Upper lobe of left lung (tissue), 6 donors: ENCODE measurements around the gene HDAC7. TPM values are rescaled to one million over a fixed set of nuclear protein-coding genes. Genes with fewer than 3 reads are reported as not detected.

Experiments
- ATAC-seq, 2 donors: fragments of 200-7000 bp; cut with Tn5 transposase; one replicate each; pipeline ENCODE4 v1.9.1; 2022; ENCODE audit warnings: mild to moderate bottlenecking in 2 of 2, moderate library complexity in 2 of 2; ENCODE audit not compliant: low FRiP score in 2 of 2
- DNase-seq, 2 donors: peaks; one replicate each; pipeline ENCODE4 v3.0.0-alpha.2; 2019 to 2020
- H3K27ac ChIP-seq, 4 donors: fragments of 200-600 bp; sonication (generic); one replicate each; pipeline ENCODE4 v1.5.1; 2016 to 2019
- H3K27me3 ChIP-seq, 4 donors: fragments of 200-600 bp; sonication (generic); one replicate each; pipeline ENCODE4 v1.5.1; 2017 to 2019
- H3K36me3 ChIP-seq, 4 donors: fragments of 200-600 bp; sonication (generic); one replicate each; pipeline ENCODE4 v1.5.1; 2016 to 2019
- H3K4me1 ChIP-seq, 4 donors: fragments of 200-600 bp; sonication (generic); one replicate each; pipeline ENCODE4 v1.5.1; 2018 to 2019
- H3K4me3 ChIP-seq, 4 donors: fragments of 200-600 bp; sonication (generic); one replicate each; pipeline ENCODE4 v1.5.1; 2017 to 2019; ENCODE audit warnings: mild to moderate bottlenecking in 2 of 4, moderate library complexity in 1 of 4
- H3K9me3 ChIP-seq, 4 donors: fragments of 200-600 bp; sonication (generic); one replicate each; pipeline ENCODE4 v1.5.1; 2018 to 2019
- EP300 ChIP-seq, 4 donors: sonication (generic); formaldehyde crosslinking; IDR thresholded peaks; one replicate each; pipeline ENCODE4 v1.5.1; 2017; ENCODE audit warnings: antibody characterized with exemption in 4 of 4, control low read depth in 2 of 4
- POLR2A ChIP-seq, 4 donors: fragments of 450-650 bp; IDR thresholded peaks; one replicate each; pipeline ENCODE4 v1.5.1; 2016 to 2017; ENCODE audit warnings: antibody characterized with exemption in 4 of 4, mild to moderate bottlenecking in 2 of 4
- POLR2AphosphoS5 ChIP-seq, 2 donors: sonication (generic); formaldehyde crosslinking; IDR thresholded peaks; one replicate each; pipeline ENCODE4 v1.5.1; 2017; ENCODE audit warnings: antibody characterized with exemption in 2 of 2
- WGBS, 2 donors: methylation state at CpG; one replicate each; pipeline ENCODE4 v1.1.5; 2017 to 2018; 5-methylcytosine and 5-hydroxymethylcytosine counted together
- total RNA-seq, 6 donors: library from RNA; depleted of rRNA in 4 of 6; stranded (reverse); fragments of >200 nt in 4 of 6; gene quantifications; one replicate each; pipeline versions ENCODE4 v1.1.0 to v1.2.1, GENCODE V29; 2016 to 2021
- TF ChIP-seq, protein P1 (sequence below), 6 experiments: fragments of 450-650 bp in 4 of 6; fragments of 200-600 bp in 2 of 6; sonication (generic) in 2 of 6; IDR thresholded peaks; one replicate each; pipeline ENCODE4 v1.5.1; 2016 to 2019; ENCODE audit warnings: antibody characterized with exemption in 6 of 6
- donor health status: DM: no; HTN: no; CAD: no; lungs with moderate emphysema.
- donor health status: DM: no; HTN: yes; CAD: no; lungs with severe emphysema.

HDAC7 gene
- total RNA-seq, 6 donors from 2014 or later, result 66.6 to 164 (median 126) TPM

GRCh38 chr12:47795814-47796411 is 23.8 kb downstream of the HDAC7 start:
- peaks cover 18 to 27% (median 20%) of the 10 kb centered on the region in 4 donors for H3K4me1 ChIP-seq
- TF ChIP-seq, protein P1, sequence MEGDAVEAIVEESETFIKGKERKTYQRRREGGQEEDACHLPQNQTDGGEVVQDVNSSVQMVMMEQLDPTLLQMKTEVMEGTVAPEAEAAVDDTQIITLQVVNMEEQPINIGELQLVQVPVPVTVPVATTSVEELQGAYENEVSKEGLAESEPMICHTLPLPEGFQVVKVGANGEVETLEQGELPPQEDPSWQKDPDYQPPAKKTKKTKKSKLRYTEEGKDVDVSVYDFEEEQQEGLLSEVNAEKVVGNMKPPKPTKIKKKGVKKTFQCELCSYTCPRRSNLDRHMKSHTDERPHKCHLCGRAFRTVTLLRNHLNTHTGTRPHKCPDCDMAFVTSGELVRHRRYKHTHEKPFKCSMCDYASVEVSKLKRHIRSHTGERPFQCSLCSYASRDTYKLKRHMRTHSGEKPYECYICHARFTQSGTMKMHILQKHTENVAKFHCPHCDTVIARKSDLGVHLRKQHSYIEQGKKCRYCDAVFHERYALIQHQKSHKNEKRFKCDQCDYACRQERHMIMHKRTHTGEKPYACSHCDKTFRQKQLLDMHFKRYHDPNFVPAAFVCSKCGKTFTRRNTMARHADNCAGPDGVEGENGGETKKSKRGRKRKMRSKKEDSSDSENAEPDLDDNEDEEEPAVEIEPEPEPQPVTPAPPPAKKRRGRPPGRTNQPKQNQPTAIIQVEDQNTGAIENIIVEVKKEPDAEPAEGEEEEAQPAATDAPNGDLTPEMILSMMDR (IDR thresholded peaks at IDR 0.05), result no peak
- TF ChIP-seq EP300 (IDR thresholded peaks at IDR 0.05), result no peak
- TF ChIP-seq POLR2AphosphoS5 (IDR thresholded peaks at IDR 0.05), result no peak
- no peak for TF ChIP-seq POLR2A (IDR thresholded peaks at IDR 0.05)
- H3K36me3 ChIP-seq, result peaks cover 40 to 82% (median 76%) of the 10 kb centered on the region in 4 donors
- H3K4me3 ChIP-seq, result no peak overlapping the region
- H3K27ac ChIP-seq, result no peak overlapping the region
- ATAC-seq, result no peak
- H3K9me3 ChIP-seq, result no peaks in the 10 kb centered on the region
- no peaks in the 10 kb centered on the region for H3K27me3 ChIP-seq
- 91 to 95% methylated on average over 6 to 21 of the region's 22 CpGs for WGBS, 2 donors
- no peak for DNase-seq

DNA sequence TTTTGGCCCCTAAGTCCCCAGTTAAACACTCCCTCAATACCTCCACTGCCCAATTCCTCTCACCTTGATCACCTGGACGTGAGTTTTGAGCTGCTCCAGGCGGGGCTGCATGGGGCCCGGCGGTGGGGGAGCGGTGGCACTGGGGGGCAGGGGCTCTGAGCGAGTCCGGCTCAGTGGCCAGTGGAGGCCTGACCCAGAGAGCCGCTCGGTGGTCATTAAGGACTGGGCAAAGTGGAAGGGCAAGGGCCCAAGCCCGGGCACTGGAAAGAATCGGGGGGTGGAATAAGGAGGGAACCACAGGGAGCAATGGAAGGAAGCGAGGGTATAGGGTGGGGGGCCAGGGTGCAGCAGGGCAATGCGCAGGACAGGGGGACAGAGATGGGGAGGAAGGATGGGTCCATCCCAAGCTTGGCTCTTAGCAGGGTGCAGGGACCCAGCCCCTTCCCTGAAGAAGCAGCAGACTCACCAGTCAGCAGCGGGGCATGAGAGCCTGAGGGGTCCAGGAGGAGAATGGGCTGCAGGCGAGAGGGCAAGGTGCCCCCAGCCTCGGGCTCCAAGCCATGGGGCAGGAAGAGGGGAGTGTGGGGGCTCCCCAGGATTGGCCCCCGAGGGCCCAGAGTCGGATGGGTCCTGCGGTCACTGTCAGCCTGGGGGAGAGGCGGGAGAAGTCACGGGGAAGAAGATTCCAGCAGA is 24.4 kb downstream of the HDAC7 start:
- 92 to 96% methylated on average over 18 to 21 of the region's 21 CpGs for WGBS, 2 donors
- ATAC-seq, result no peak
- H3K36me3 ChIP-seq, result peaks cover 40 to 89% (median 82%) of the 10 kb centered on the region in 4 donors
- no peaks in the 10 kb centered on the region for H3K9me3 ChIP-seq
- no peak for DNase-seq
- TF ChIP-seq EP300 (IDR thresholded peaks at IDR 0.05), result no peak
- TF ChIP-seq POLR2AphosphoS5 (IDR thresholded peaks at IDR 0.05), result no peak
- no peak for TF ChIP-seq POLR2A (IDR thresholded peaks at IDR 0.05)
- TF ChIP-seq, protein P1 (IDR thresholded peaks at IDR 0.05), result no peak
- H3K27me3 ChIP-seq, result no peaks in the 10 kb centered on the region
- H3K4me1 ChIP-seq, result peaks cover 12 to 21% (median 13%) of the 10 kb centered on the region in 4 donors
- H3K27ac ChIP-seq, result peak overlapping the region in 2 of 4 donors; percentile 15 to 34
- no peak overlapping the region for H3K4me3 ChIP-seq

DNA sequence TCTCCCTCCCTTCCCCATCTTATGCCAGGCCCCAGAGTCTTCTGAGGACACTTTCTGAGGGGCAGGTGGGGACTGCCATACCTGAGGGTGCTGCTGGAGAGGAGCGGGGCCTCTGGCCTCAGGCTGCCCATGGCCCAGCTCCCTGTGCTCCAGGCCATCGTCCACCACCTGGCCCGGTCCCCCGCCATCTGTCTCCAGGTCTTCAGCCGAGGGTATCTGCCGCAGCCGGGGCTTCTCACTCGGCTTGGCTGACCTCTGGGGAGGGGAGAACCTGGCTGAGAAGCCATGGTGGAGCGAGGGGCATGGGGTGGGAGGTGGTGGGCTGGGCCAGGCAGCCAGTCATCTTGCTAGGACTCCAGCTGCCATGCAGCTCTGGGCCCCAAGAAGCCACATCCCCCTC is 25.0 kb downstream of the HDAC7 start:
- H3K27me3 ChIP-seq, result no peaks in the 10 kb centered on the region
- WGBS, 2 donors, result 97 to 100% methylated on average over 4 to 9 of the region's 9 CpGs
- no peaks in the 10 kb centered on the region for H3K9me3 ChIP-seq
- DNase-seq (no peak), ATAC-seq (no peak)
- no peak overlapping the region for H3K4me3 ChIP-seq
- peaks cover 46 to 94% (median 88%) of the 10 kb centered on the region in 4 donors for H3K36me3 ChIP-seq
- peak overlapping the region in 2 of 4 donors; percentile 15 to 34 for H3K27ac ChIP-seq
- no peak for TF ChIP-seq POLR2AphosphoS5 (IDR thresholded peaks at IDR 0.05)
- TF ChIP-seq EP300 (IDR thresholded peaks at IDR 0.05), result no peak
- TF ChIP-seq, protein P1 (IDR thresholded peaks at IDR 0.05), result no peak
- no peak for TF ChIP-seq POLR2A (IDR thresholded peaks at IDR 0.05)
- H3K4me1 ChIP-seq, result peaks cover 6 to 15% (median 7%) of the 10 kb centered on the region in 4 donors

- Histone ChIP-seq H3K36me3 (peaks cover 56 to 100% (median 96%) of the 10 kb centered on the region in 4 donors), H3K27me3 (no peaks in the 10 kb centered on the region), H3K27ac (no peak overlapping the region), H3K4me1 (peaks cover 0 to 2% (median 0%) of the 10 kb centered on the region in 4 donors), H3K9me3 (no peaks in the 10 kb centered on the region), H3K4me3 (no peak overlapping the region)
- 89 to 93% methylated on average over 3 to 15 of the region's 15 CpGs for WGBS, 2 donors
- TF ChIP-seq EP300 (IDR thresholded peaks at IDR 0.05) (no peak), POLR2A (IDR thresholded peaks at IDR 0.05) (no peak), POLR2AphosphoS5 (IDR thresholded peaks at IDR 0.05) (no peak)
- TF ChIP-seq, protein P1 (IDR thresholded peaks at IDR 0.05), result no peak
- no peak for ATAC-seq
- DNase-seq, result peak in 1 of 2 donors; percentile 70
Observed at GRCh38 chr12:47793015-47793681, 26.6 kb downstream of the HDAC7 start.
